Sigmoid colon (tissue), 7 donors: ENCODE results near the gene CAMSAP2. TPM values are rescaled to one million over a fixed set of nuclear protein-coding genes. Genes with fewer than 3 reads are reported as not detected.
A peak's percentile ranks its signal among the peaks of the same experiment; 100 is the strongest.

Source experiments
- DNase-seq: peaks from one replicate; pipeline ENCODE4 v3.0.0-alpha.2; 2019
- H3K27ac ChIP-seq, 4 donors: fragments of 200-600 bp; sonication (generic); one replicate each; pipeline ENCODE4 v1.5.1; 2016 to 2019; ENCODE audit warnings: mild to moderate bottlenecking in 1 of 4
- H3K27me3 ChIP-seq, 3 donors: fragments of 200-600 bp; sonication (generic); one replicate each; pipeline ENCODE4 v1.5.1; 2019; ENCODE audit warnings: mild to moderate bottlenecking in 1 of 3
- H3K36me3 ChIP-seq, 4 donors: fragments of 200-600 bp; sonication (generic); one replicate each; pipeline ENCODE4 v1.5.1; 2016 to 2019
- H3K4me1 ChIP-seq, 4 donors: fragments of 200-600 bp; sonication (generic); one replicate each; pipeline ENCODE4 v1.5.1; 2017 to 2019
- H3K4me3 ChIP-seq, 4 donors: fragments of 200-600 bp; sonication (generic); one replicate each; pipeline ENCODE4 v1.5.1; 2017 to 2019; ENCODE audit warnings: mild to moderate bottlenecking in 2 of 4, moderate library complexity in 1 of 4
- H3K9me3 ChIP-seq, 4 donors: fragments of 200-600 bp in 3 of 4; sonication (generic) in 3 of 4; one replicate each; pipeline versions ENCODE4 v1.5.1 to v1.6.1; 2013 to 2019
- EP300 ChIP-seq, 4 donors: sonication (generic); formaldehyde crosslinking; IDR thresholded peaks; one replicate each; pipeline ENCODE4 v1.6.1; 2017; ENCODE audit warnings: antibody characterized with exemption in 4 of 4
- POLR2A ChIP-seq, 2 donors: fragments of 450-650 bp; IDR thresholded peaks; one replicate each; pipeline ENCODE4 v1.6.1; 2016; ENCODE audit warnings: antibody characterized with exemption in 2 of 2, mild to moderate bottlenecking in 2 of 2, moderate library complexity in 2 of 2
- POLR2AphosphoS5 ChIP-seq, 4 donors: sonication (generic); formaldehyde crosslinking; IDR thresholded peaks; one replicate each; pipeline ENCODE4 v1.6.1; 2017; ENCODE audit warnings: antibody characterized with exemption in 4 of 4
- WGBS, 2 donors: extraction: QIAGEN DNeasy Blood & Tissue Kit; methylation state at CpG; one replicate each; pipeline ENCODE4 v1.1.7; 2013; 5-methylcytosine and 5-hydroxymethylcytosine counted together
- intact Hi-C: fragments of 100-400 bp; cut with DNase I; formaldehyde crosslinking; loops from one replicate; pipeline ENCODE4 v1.15.1; 2023
- polyA plus RNA-seq, 3 donors: library from polyadenylated mRNA; stranded (reverse); fragments of 200-250 nt; gene quantifications; one replicate each; pipeline ENCODE4 v1.2.3, GENCODE V29; 2013
- total RNA-seq, 4 donors: library from RNA; depleted of rRNA; stranded (reverse); fragments of >200 nt; gene quantifications; one replicate each; pipeline ENCODE4 v1.1.0, GENCODE V29; 2016
- TF ChIP-seq, protein P1 (sequence below), 4 experiments: fragments of 450-650 bp in 3 of 4; fragments of 200-600 bp in 1 of 4; IDR thresholded peaks; one replicate each; pipeline ENCODE4 v1.5.1; 2016 to 2019; ENCODE audit warnings: antibody characterized with exemption in 4 of 4, mild to moderate bottlenecking in 3 of 4, moderate library complexity in 2 of 4
- donor health status: healthy with polysubstance abuse.
- donor health status: Bipolar disorder and iron deficiency.
- donor health status: healthy.

The CAMSAP2 gene
- total and polyA plus RNA-seq, 7 donors, result 1.2 to 40.7 (median 31.8) TPM

DNA sequence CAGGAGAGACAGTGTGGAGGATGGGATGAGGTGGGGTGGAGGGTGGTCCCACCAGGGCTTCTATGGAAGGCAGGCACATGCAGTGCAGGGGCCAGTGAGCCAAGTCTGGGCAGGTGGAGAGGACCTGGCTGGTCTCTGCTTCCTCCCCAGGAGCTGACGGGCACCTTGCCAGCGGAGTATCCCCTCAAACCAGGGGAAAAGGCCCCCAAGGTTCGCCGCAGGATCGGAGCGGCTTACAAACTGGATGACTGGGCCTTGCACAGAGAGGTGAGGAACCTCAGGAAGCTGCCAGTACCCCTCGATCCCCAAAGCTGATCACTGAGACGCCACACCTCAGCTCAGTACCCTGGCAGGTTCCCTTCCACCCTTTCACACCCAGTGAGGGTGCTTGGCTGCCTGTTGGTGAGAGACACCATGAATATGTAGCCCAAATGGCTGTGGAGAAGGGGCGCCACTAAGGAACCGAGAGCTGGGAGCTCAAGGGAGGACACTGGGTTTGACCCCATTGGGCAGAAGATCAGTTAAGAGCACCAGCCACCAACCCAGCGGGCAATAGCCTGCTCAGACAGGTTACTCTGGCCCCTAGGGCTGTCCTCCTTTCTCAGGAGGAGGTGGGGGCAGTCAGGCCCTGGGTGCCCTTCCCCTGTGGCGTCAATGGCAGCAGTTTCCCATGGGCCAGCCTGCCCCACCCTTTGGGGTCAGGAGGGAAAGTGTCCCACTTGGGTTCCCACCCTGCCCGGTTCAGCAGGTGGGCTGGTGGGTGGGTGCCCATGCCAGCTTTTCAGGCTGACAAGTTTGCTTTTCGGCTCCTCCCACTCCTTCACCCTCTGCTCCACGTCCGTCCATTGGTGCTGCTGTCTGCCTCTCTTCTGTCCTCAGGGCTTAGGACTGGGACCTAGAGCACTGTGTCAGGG lies 161.5 kb downstream of the CAMSAP2 start:
- H3K27me3 ChIP-seq, result no peaks in the 10 kb centered on the region
- H3K4me1 ChIP-seq, result no peaks in the 10 kb centered on the region
- no peaks in the 10 kb centered on the region for H3K9me3 ChIP-seq
- 94% methylated on average over 16 of the region's 16 CpGs for WGBS, 2 donors
- DNase-seq, result peak; percentile 53
- no peak overlapping the region for H3K27ac ChIP-seq
- no peak overlapping the region for H3K4me3 ChIP-seq
- no peaks in the 10 kb centered on the region for H3K36me3 ChIP-seq
- TF ChIP-seq, protein P1, sequence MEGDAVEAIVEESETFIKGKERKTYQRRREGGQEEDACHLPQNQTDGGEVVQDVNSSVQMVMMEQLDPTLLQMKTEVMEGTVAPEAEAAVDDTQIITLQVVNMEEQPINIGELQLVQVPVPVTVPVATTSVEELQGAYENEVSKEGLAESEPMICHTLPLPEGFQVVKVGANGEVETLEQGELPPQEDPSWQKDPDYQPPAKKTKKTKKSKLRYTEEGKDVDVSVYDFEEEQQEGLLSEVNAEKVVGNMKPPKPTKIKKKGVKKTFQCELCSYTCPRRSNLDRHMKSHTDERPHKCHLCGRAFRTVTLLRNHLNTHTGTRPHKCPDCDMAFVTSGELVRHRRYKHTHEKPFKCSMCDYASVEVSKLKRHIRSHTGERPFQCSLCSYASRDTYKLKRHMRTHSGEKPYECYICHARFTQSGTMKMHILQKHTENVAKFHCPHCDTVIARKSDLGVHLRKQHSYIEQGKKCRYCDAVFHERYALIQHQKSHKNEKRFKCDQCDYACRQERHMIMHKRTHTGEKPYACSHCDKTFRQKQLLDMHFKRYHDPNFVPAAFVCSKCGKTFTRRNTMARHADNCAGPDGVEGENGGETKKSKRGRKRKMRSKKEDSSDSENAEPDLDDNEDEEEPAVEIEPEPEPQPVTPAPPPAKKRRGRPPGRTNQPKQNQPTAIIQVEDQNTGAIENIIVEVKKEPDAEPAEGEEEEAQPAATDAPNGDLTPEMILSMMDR (IDR thresholded peaks at IDR 0.05), result no peak
- no peak for TF ChIP-seq POLR2AphosphoS5 (IDR thresholded peaks at IDR 0.05)
- no peak for TF ChIP-seq POLR2A (IDR thresholded peaks at IDR 0.05)
- no peak for TF ChIP-seq EP300 (IDR thresholded peaks at IDR 0.05)
- intact Hi-C loops, result no loop called here

DNA sequence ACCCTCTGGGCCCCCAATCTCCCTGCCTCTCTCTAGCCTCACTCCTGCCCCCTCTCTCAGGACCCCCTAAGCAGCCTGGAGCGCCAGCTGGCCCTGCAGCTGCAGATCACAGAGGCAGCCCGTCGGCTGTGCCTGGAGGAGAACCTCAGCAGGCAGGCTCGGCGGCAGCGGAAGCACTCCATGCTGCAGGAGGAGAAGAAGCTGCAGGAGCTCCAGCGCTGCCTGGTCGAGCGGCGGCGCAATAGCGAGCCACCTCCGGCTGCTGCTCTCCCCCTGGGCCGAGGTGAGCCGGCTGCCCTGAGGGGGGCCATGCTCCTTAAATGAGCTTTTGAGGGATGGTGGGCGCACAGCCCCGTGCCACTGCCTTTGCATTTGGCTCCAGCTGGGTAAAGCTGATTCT lies 162.2 kb downstream of the CAMSAP2 start:
- Histone ChIP-seq H3K4me1 (no peaks in the 10 kb centered on the region), H3K9me3 (no peaks in the 10 kb centered on the region), H3K36me3 (no peaks in the 10 kb centered on the region), H3K27ac (no peak overlapping the region), H3K4me3 (no peak overlapping the region), H3K27me3 (no peaks in the 10 kb centered on the region)
- intact Hi-C loops, result no loop called here
- WGBS, 2 donors, result 94 to 96% methylated on average over 17 of the region's 17 CpGs
- DNase-seq, result peak; percentile 46
- TF ChIP-seq EP300 (IDR thresholded peaks at IDR 0.05) (no peak), POLR2A (IDR thresholded peaks at IDR 0.05) (no peak), POLR2AphosphoS5 (IDR thresholded peaks at IDR 0.05) (no peak)
- TF ChIP-seq, protein P1 (IDR thresholded peaks at IDR 0.05), result no peak

DNA sequence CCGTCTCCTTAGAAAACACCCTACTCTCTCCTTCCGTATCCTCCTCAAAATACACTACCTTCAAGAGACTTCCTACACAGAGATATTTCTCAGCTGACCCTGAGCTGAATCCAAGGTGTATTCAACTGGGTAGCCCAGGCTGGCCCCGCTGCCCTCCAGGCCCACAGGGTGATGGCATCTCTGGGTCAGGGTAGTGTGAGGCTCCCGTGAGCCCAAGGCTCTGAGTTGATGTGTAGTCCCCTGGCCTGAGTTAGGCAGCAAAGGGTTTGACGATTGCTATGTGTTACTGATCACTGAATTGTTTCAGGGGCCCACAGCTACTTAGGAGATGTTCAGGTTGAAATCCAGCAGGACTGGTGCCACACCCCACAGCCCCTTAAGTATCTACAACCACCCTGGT lies 162.7 kb downstream of the CAMSAP2 start:
- DNase-seq, result peak; percentile 55
- H3K27ac ChIP-seq, result no peak overlapping the region
- no peaks in the 10 kb centered on the region for H3K4me1 ChIP-seq
- no peak overlapping the region for H3K4me3 ChIP-seq
- WGBS, 2 donors, result 94 to 97% methylated on average over 5 of the region's 5 CpGs
- intact Hi-C loops, result no loop called here
- TF ChIP-seq POLR2A (IDR thresholded peaks at IDR 0.05), result no peak
- no peak for TF ChIP-seq POLR2AphosphoS5 (IDR thresholded peaks at IDR 0.05)
- no peak for TF ChIP-seq EP300 (IDR thresholded peaks at IDR 0.05)
- TF ChIP-seq, protein P1 (IDR thresholded peaks at IDR 0.05), result no peak
- H3K9me3 ChIP-seq, result no peaks in the 10 kb centered on the region
- H3K27me3 ChIP-seq, result no peaks in the 10 kb centered on the region
- no peaks in the 10 kb centered on the region for H3K36me3 ChIP-seq

DNA sequence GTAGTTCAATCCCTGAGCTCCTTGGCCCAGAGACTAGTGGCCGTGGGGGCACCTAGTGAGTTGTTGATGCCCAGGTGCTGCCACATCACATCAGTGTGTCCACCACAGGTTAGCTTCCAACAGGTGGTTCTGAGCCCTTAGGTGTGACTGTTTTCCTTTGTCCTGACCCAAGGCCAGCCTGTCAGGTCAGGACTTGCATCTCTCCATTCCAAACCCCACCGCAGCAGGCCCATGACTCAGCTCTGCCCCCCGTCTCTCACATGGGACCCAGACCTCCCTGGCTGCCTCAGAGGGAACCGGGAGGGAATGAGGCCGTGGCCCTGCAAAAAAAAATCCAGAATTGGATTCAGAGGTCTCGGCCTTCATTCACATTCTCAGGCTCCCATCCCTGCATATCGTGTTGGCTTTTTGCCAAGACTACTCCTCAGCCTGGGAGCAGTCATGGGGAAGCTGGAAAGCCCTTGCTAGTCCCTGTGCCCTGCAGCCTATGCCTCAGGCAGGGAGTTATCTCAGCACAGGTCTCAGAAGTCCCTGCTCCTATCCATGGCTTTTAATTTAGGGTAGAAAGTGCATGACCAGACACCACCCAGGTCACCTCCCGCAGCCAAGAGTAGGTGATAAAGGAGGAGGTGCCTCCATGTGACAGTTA lies 163.2 kb downstream of the CAMSAP2 start:
- Histone ChIP-seq H3K27me3 (no peaks in the 10 kb centered on the region), H3K9me3 (no peaks in the 10 kb centered on the region), H3K36me3 (no peaks in the 10 kb centered on the region), H3K4me3 (no peak overlapping the region), H3K27ac (no peak overlapping the region), H3K4me1 (no peaks in the 10 kb centered on the region)
- 73 to 86% methylated on average over 8 of the region's 8 CpGs for WGBS, 2 donors
- intact Hi-C loops, result no loop called here
- TF ChIP-seq POLR2A (IDR thresholded peaks at IDR 0.05), result no peak
- TF ChIP-seq, protein P1 (IDR thresholded peaks at IDR 0.05), result no peak
- no peak for TF ChIP-seq POLR2AphosphoS5 (IDR thresholded peaks at IDR 0.05)
- no peak for TF ChIP-seq EP300 (IDR thresholded peaks at IDR 0.05)
- DNase-seq, result peak; percentile 47
